Measurements from ENCODE around the gene HNRNPC. TPM values are rescaled to one million over a fixed set of nuclear protein-coding genes. Genes with fewer than 3 reads are reported as not detected.

HNRNPC gene
- total RNA-seq, 2 experiments from 2014 or later, result 897 to 1,000 TPM

GRCh38 chr14:21313512-21313911 is 44.3 kb upstream of the HNRNPC start:
- H3K9me3 ChIP-seq (ENCODE audit: low read length), result no peaks in the 10 kb centered on the region
- no peaks in the 10 kb centered on the region for H3K36me3 ChIP-seq (ENCODE audit: insufficient read depth, low read length)
- no peak for TF ChIP-seq EZH2phosphoT487 (IDR thresholded peaks at IDR 0.05; ENCODE audit: borderline replicate concordance, low read depth, low read length)
- no peak for TF ChIP-seq CTCF (conservative IDR thresholded peaks at IDR 0.05; ENCODE audit: low read length)
- no peak overlapping the region for H3K27ac ChIP-seq (ENCODE audit: low read depth, low read length, poor library complexity, severe bottlenecking)
- H2AFZ ChIP-seq (ENCODE audit: low read length), result no peak overlapping the region
- H4K20me1 ChIP-seq (ENCODE audit: insufficient read depth, low read length), result no peaks in the 10 kb centered on the region
- no peak overlapping the region for H3K4me2 ChIP-seq (ENCODE audit: low read length)
- intact Hi-C loops (cut with micrococcal nuclease; ENCODE audit: unreplicated experiment), result no loop called here
- H3K4me3 ChIP-seq (ENCODE audit: low read depth, low read length, poor library complexity, severe bottlenecking), result no peak overlapping the region
- H3K9me2 ChIP-seq (ENCODE audit: insufficient read depth, low read length), result no peaks in the 10 kb centered on the region
- DNase-seq (ENCODE audit: low spot score), result no peak
- no TSS peak for BruUV-seq (replicated peaks)
- CTCF ChIA-PET (ENCODE audit: unreplicated experiment), result no interaction called here
- POLR2A ChIA-PET, result interaction anchor here (0.6 to 0.7 kb wide), 4 partner anchors 90 to 283 kb away, joined by 3 to 5 read pairs (median 4); no protein-coding TSS in a partner anchor
- H3K79me2 ChIP-seq (ENCODE audit: insufficient read depth, low read depth, low read length), result no peaks in the 10 kb centered on the region
- H3K4me1 ChIP-seq (ENCODE audit: insufficient read depth, low read length, poor library complexity, severe bottlenecking), result peaks cover 22% of the 10 kb centered on the region

GRCh38 chr14:21311614-21312013 is 42.4 kb upstream of the HNRNPC start:
- Histone ChIP-seq H3K9me3 (ENCODE audit: low read length) (no peaks in the 10 kb centered on the region), H3K27ac (ENCODE audit: low read depth, low read length, poor library complexity, severe bottlenecking) (no peak overlapping the region), H3K4me2 (ENCODE audit: low read length) (no peak overlapping the region), H2AFZ (ENCODE audit: low read length) (no peak overlapping the region), H3K36me3 (ENCODE audit: insufficient read depth, low read length) (no peaks in the 10 kb centered on the region), H3K4me3 (ENCODE audit: low read depth, low read length, poor library complexity, severe bottlenecking) (no peak overlapping the region), H3K4me1 (ENCODE audit: insufficient read depth, low read length, poor library complexity, severe bottlenecking) (peaks cover 22% of the 10 kb centered on the region), H3K9me2 (ENCODE audit: insufficient read depth, low read length) (no peaks in the 10 kb centered on the region), H4K20me1 (ENCODE audit: insufficient read depth, low read length) (no peaks in the 10 kb centered on the region), H3K79me2 (ENCODE audit: insufficient read depth, low read depth, low read length) (no peaks in the 10 kb centered on the region)
- no peak for DNase-seq (ENCODE audit: low spot score)
- ChIA-PET CTCF (ENCODE audit: unreplicated experiment) (no interaction called here), POLR2A (interaction anchor here (1.1 to 1.4 kb wide), 4 partner anchors 8 to 14 kb away, joined by 3 to 6 read pairs (median 3); no protein-coding TSS in a partner anchor)
- BruUV-seq (replicated peaks), result no TSS peak
- intact Hi-C loops (cut with micrococcal nuclease; ENCODE audit: unreplicated experiment), result no loop called here
- TF ChIP-seq CTCF (conservative IDR thresholded peaks at IDR 0.05; ENCODE audit: low read length) (no peak), EZH2phosphoT487 (IDR thresholded peaks at IDR 0.05; ENCODE audit: borderline replicate concordance, low read depth, low read length) (no peak)

DNA sequence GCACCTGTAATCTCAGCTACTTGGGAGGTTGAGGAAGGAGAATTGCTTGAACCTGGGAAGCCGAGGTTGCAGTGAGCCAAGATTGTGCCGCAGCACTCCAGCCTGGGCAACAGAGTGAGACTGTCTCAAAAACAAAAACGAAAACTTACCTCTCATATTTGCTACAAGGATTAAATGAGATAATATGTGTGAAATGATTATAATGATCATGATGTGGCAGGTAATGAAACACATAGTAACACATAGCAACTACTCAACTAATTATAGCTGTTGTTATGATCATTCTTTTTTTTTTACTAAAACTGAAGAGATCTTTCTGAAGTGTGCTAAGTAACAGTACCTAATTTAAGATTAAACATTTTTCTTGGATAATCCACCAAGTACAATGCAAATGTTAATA is 40.7 kb upstream of the HNRNPC start:
- TF ChIP-seq CTCF (conservative IDR thresholded peaks at IDR 0.05; ENCODE audit: low read length) (no peak), EZH2phosphoT487 (IDR thresholded peaks at IDR 0.05; ENCODE audit: borderline replicate concordance, low read depth, low read length) (no peak)
- no peaks in the 10 kb centered on the region for H3K36me3 ChIP-seq (ENCODE audit: insufficient read depth, low read length)
- H3K4me3 ChIP-seq (ENCODE audit: low read depth, low read length, poor library complexity, severe bottlenecking), result no peak overlapping the region
- DNase-seq (ENCODE audit: low spot score), result no peak
- peaks cover 22% of the 10 kb centered on the region for H3K4me1 ChIP-seq (ENCODE audit: insufficient read depth, low read length, poor library complexity, severe bottlenecking)
- no peaks in the 10 kb centered on the region for H4K20me1 ChIP-seq (ENCODE audit: insufficient read depth, low read length)
- no peaks in the 10 kb centered on the region for H3K9me3 ChIP-seq (ENCODE audit: low read length)
- no peak overlapping the region for H2AFZ ChIP-seq (ENCODE audit: low read length)
- CTCF ChIA-PET (ENCODE audit: unreplicated experiment), result no interaction called here
- BruUV-seq (replicated peaks), result no TSS peak
- H3K27ac ChIP-seq (ENCODE audit: low read depth, low read length, poor library complexity, severe bottlenecking), result no peak overlapping the region
- intact Hi-C loops (cut with micrococcal nuclease; ENCODE audit: unreplicated experiment), result no loop called here
- H3K9me2 ChIP-seq (ENCODE audit: insufficient read depth, low read length), result no peaks in the 10 kb centered on the region
- H3K4me2 ChIP-seq (ENCODE audit: low read length), result no peak overlapping the region
- POLR2A ChIA-PET, result interaction anchor here (0.7 to 1.5 kb wide), 5 partner anchors 8 to 72 kb away, joined by 3 to 7 read pairs (median 5); no protein-coding TSS in a partner anchor
- no peaks in the 10 kb centered on the region for H3K79me2 ChIP-seq (ENCODE audit: insufficient read depth, low read depth, low read length)

Measured in OCI-LY7 (cell line).